Tibial artery (tissue), 4 donors: ENCODE results near the gene OSBPL8.
"Not testable (repeated sequence)": the region's sequence is repeated elsewhere in the genome, so short reads cannot be mapped to it uniquely, and the experiment has no call there.

Experiments
- DNase-seq, 2 donors: peaks; one replicate each; pipeline ENCODE4 v3.0.0-alpha.2; 2019
- H3K27ac ChIP-seq, 2 donors: fragments of 200-600 bp; sonication (generic) in 1 of 2; 1 replicate in 1 of 2; 2 replicates in 1 of 2; pipeline ENCODE4 v1.5.1; 2018 to 2019; ENCODE audit warnings: mild to moderate bottlenecking in 1 of 2
- H3K27me3 ChIP-seq, 2 donors: fragments of 200-600 bp; sonication (generic) in 1 of 2; one replicate each; pipeline versions ENCODE4 v1.5.1 to v1.6.0; 2016 to 2019
- H3K36me3 ChIP-seq, 3 donors: fragments of 200-600 bp; sonication (generic) in 2 of 3; one replicate each; pipeline ENCODE4 v1.5.1; 2016 to 2019; ENCODE audit warnings: mild to moderate bottlenecking in 2 of 3
- H3K4me1 ChIP-seq, 4 donors: fragments of 200-600 bp; sonication (generic) in 2 of 4; 1 replicate in 3 of 4; 2 replicates in 1 of 4; pipeline ENCODE4 v1.5.1; 2016 to 2019
- H3K4me3 ChIP-seq, 2 donors: fragments of 200-600 bp; sonication (generic) in 1 of 2; 1 replicate in 1 of 2; 2 replicates in 1 of 2; pipeline ENCODE4 v1.5.1; 2018 to 2019; ENCODE audit warnings: mild to moderate bottlenecking in 2 of 2
- H3K9me3 ChIP-seq, 3 donors: fragments of 200-600 bp; sonication (generic) in 1 of 3; one replicate each; pipeline ENCODE4 v1.5.1; 2016 to 2019
- intact Hi-C: fragments of 100-400 bp; cut with DNase I; formaldehyde crosslinking; loops from one replicate; pipeline ENCODE4 v1.15.0; 2023; ENCODE audit warnings: low total_unique reads
- TF ChIP-seq, protein P1 (sequence below), 2 experiments: fragments of 200-600 bp in 1 of 2; fragments of 450-650 bp in 1 of 2; IDR thresholded peaks; one replicate each; pipeline ENCODE4 v1.5.1; 2017 to 2019; ENCODE audit warnings: antibody characterized with exemption in 2 of 2, mild to moderate bottlenecking in 1 of 2, moderate library complexity in 1 of 2

The OSBPL8 gene

GRCh38 chr12:76391461-76391860 is 168.1 kb downstream of the OSBPL8 start:
- DNase-seq, result no peak
- no peaks in the 10 kb centered on the region for H3K4me1 ChIP-seq
- intact Hi-C loops, result no loop called here
- H3K36me3 ChIP-seq, result peaks cover 26 to 36% (median 26%) of the 10 kb centered on the region in 3 donors
- H3K9me3 ChIP-seq, result no peaks in the 10 kb centered on the region
- TF ChIP-seq, protein P1, sequence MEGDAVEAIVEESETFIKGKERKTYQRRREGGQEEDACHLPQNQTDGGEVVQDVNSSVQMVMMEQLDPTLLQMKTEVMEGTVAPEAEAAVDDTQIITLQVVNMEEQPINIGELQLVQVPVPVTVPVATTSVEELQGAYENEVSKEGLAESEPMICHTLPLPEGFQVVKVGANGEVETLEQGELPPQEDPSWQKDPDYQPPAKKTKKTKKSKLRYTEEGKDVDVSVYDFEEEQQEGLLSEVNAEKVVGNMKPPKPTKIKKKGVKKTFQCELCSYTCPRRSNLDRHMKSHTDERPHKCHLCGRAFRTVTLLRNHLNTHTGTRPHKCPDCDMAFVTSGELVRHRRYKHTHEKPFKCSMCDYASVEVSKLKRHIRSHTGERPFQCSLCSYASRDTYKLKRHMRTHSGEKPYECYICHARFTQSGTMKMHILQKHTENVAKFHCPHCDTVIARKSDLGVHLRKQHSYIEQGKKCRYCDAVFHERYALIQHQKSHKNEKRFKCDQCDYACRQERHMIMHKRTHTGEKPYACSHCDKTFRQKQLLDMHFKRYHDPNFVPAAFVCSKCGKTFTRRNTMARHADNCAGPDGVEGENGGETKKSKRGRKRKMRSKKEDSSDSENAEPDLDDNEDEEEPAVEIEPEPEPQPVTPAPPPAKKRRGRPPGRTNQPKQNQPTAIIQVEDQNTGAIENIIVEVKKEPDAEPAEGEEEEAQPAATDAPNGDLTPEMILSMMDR (IDR thresholded peaks at IDR 0.05), result no peak
- H3K4me3 ChIP-seq, result no peak overlapping the region
- H3K27me3 ChIP-seq, result no peaks in the 10 kb centered on the region
- H3K27ac ChIP-seq, result no peak overlapping the region

- Histone ChIP-seq H3K27ac (no peak overlapping the region), H3K9me3 (no peaks in the 10 kb centered on the region), H3K27me3 (no peaks in the 10 kb centered on the region), H3K4me1 (no peaks in the 10 kb centered on the region), H3K4me3 (no peak overlapping the region), H3K36me3 (peaks cover 27 to 44% (median 34%) of the 10 kb centered on the region in 3 donors)
- intact Hi-C loops, result no loop called here
- no peak for DNase-seq
- TF ChIP-seq, protein P1 (IDR thresholded peaks at IDR 0.05), result no peak
Observed at GRCh38 chr12:76387614-76388013, 172.0 kb downstream of the OSBPL8 start.

DNA sequence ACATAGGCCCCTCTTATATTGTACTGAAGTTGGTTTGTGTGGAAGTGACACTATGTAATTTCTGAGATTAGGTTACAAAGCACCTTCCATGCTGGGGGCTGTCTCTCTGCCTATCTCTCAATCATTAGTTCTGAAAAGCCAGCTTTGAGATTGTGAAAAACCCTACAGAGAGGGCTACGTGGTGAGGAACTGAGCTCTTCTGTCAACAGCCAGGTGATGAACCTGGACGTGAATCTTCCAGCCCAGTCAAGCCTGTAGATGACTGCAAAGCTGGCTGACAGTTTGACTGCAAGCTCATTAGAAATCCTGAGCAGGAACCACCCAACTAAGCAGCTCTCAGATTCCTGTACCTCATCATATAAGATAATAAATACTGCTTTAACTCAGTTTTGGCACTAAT is 175.0 kb downstream of the OSBPL8 start:
- TF ChIP-seq, protein P1 (IDR thresholded peaks at IDR 0.05), result no peak
- no peaks in the 10 kb centered on the region for H3K9me3 ChIP-seq
- no peaks in the 10 kb centered on the region for H3K4me1 ChIP-seq
- no peak overlapping the region for H3K27ac ChIP-seq
- H3K36me3 ChIP-seq, result peaks cover 20 to 27% (median 22%) of the 10 kb centered on the region in 3 donors
- no peak overlapping the region for H3K4me3 ChIP-seq
- no peaks in the 10 kb centered on the region for H3K27me3 ChIP-seq
- DNase-seq, result no peak
- intact Hi-C loops, result no loop called here

DNA sequence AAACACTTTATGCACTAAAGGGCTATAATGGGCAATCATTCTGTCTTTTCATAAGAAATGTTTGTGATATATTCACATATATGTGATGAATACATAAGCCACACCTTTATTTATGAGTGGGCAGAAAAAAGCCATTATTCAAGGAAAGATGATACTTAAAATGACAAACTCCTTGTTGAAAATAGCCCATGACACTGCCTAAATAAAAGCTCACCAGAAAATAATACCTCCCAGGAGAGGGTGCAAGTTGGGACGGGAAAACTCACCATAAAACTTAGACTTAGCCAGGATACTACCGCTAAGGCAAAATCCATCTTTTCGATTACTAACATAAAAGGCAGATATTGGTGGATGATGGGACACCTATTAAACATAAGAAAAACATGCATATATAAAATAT is 175.6 kb downstream of the OSBPL8 start:
- intact Hi-C loops, result no loop called here
- Histone ChIP-seq H3K4me3 (no peak overlapping the region), H3K27ac (no peak overlapping the region), H3K27me3 (no peaks in the 10 kb centered on the region), H3K9me3 (no peaks in the 10 kb centered on the region), H3K4me1 (no peaks in the 10 kb centered on the region), H3K36me3 (peaks cover 14 to 27% (median 18%) of the 10 kb centered on the region in 3 donors)
- TF ChIP-seq, protein P1 (IDR thresholded peaks at IDR 0.05), result no peak
- DNase-seq, result no peak

DNA sequence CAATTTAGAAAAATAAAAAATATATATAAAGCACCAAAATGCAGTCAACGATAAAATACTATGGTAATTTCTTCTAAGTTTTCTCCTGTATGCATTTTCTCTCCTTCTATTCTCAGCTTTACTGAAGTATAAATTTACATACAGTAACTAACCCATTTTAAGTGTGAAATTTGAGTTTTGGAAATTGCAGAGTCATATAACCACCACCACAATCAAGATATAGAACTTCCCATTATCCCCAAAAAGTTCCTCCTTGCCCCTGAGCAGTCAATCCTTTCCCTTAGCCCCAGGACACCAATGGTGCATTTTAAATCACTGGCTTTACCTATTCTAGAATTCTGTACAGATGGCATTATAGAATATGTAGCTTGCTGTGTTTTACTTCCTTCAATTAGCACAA is 180.3 kb downstream of the OSBPL8 start:
- Histone ChIP-seq H3K4me1 (no peaks in the 10 kb centered on the region), H3K4me3 (no peak overlapping the region), H3K36me3 (peaks cover 31 to 49% (median 47%) of the 10 kb centered on the region in 3 donors), H3K9me3 (no peaks in the 10 kb centered on the region), H3K27ac (no peak overlapping the region), H3K27me3 (no peaks in the 10 kb centered on the region)
- TF ChIP-seq, protein P1 (IDR thresholded peaks at IDR 0.05), result no peak
- DNase-seq, result no peak
- intact Hi-C loops, result no loop called here

- intact Hi-C loops, H3K4me3 ChIP-seq, H3K4me1 ChIP-seq, H3K9me3 ChIP-seq, DNase-seq, H3K27me3 ChIP-seq, H3K27ac ChIP-seq: not testable (repeated sequence)
- peaks cover 29 to 55% (median 51%) of the 10 kb centered on the region in 3 donors for H3K36me3 ChIP-seq
Observed at GRCh38 chr12:76376876-76377275, 182.7 kb downstream of the OSBPL8 start.
